SK-N-SH (cell line): Measurements from ENCODE around the gene STPG1. TPM values are rescaled to one million over a fixed set of nuclear protein-coding genes. Genes with fewer than 3 reads are reported as not detected.

Experiments used
- CTCF ChIA-PET: fragments of 300-600, 350-600 bp; formaldehyde crosslinking; extraction: SDS; loops from one replicate; lab custom pipeline; 2021; lab: Yijun Ruan, JAX
- POLR2A ChIA-PET: fragments of 350-600 bp; sonication (Branson Sonifier 250); formaldehyde crosslinking; extraction: SDS; loops from one replicate; lab custom pipeline; 2020; ENCODE audit warnings: antibody characterized with exemption, inconsistent platforms; lab: Yijun Ruan, JAX
- DNase-seq: peaks from one replicate; pipeline ENCODE4 v3.0.0; 2012
- H2AFZ ChIP-seq: fragments of 200-600 bp; sonication (generic); 2 replicates; pipeline ENCODE4 v1.8.1; 2016; ENCODE audit warnings: antibody characterized with exemption, mild to moderate bottlenecking, low read depth
- H3F3A ChIP-seq: fragments of 200-600 bp; sonication (generic); replicated peaks from 2 replicates; pipeline ENCODE3; 2016; ENCODE audit warnings: antibody characterized with exemption, mild to moderate bottlenecking; ENCODE audit not compliant: insufficient read depth
- H3K27ac ChIP-seq, 2 experiments: fragments of 200-500 bp in 1 of 2; fragments of 200-600 bp in 1 of 2; sonication (Bioruptor generic) in 1 of 2; sonication (generic), shearing (Covaris generic) in 1 of 2; 2 replicates each; pipeline versions ENCODE4 v1.5.1 to v1.6.1; 2014 to 2016; ENCODE audit warnings: low read depth in 2 of 2, inconsistent platforms in 1 of 2, low read length in 1 of 2, mild to moderate bottlenecking in 1 of 2, mixed read lengths in 1 of 2
- H3K27me3 ChIP-seq: fragments of 200-600 bp; sonication (generic), shearing (Covaris generic); 2 replicates; pipeline ENCODE4 v1.6.1; 2016; ENCODE audit warnings: mixed run types; ENCODE audit not compliant: insufficient read depth
- H3K36me3 ChIP-seq, 2 experiments: fragments of 200-500 bp in 1 of 2; fragments of 200-600 bp in 1 of 2; sonication (Bioruptor generic) in 1 of 2; sonication (generic) in 1 of 2; replicated peaks in 1 of 2; 2 replicates each; pipeline versions ENCODE3 to v1.5.1; 2014 to 2016; ENCODE audit warnings: low read length in 1 of 2, mild to moderate bottlenecking in 1 of 2; ENCODE audit not compliant: insufficient read depth in 2 of 2, control insufficient read depth in 1 of 2
- H3K4me1 ChIP-seq, 2 experiments: fragments of 200-500 bp in 1 of 2; fragments of 200-600 bp in 1 of 2; sonication (Bioruptor generic) in 1 of 2; sonication (generic), shearing (Covaris generic) in 1 of 2; 2 replicates each; pipeline versions ENCODE4 v1.5.1 to v1.6.1; 2014 to 2016; ENCODE audit warnings: low read depth in 1 of 2, low read length in 1 of 2, mixed run types in 1 of 2; ENCODE audit not compliant: insufficient read depth in 2 of 2, control insufficient read depth in 1 of 2
- H3K4me2 ChIP-seq: fragments of 200-600 bp; sonication (generic), shearing (Covaris generic); 2 replicates; pipeline ENCODE4 v1.6.1; 2017; ENCODE audit warnings: mixed run types
- H3K4me3 ChIP-seq, 2 experiments: fragments of 200-500 bp in 1 of 2; fragments of 200-600 bp in 1 of 2; sonication (Bioruptor generic) in 1 of 2; sonication (generic), shearing (Covaris generic) in 1 of 2; 2 replicates each; pipeline versions ENCODE4 v1.5.1 to v1.8.1; 2014 to 2016; ENCODE audit warnings: low read depth in 2 of 2, inconsistent platforms in 1 of 2, low read length in 1 of 2, mild to moderate bottlenecking in 1 of 2, mixed read lengths in 1 of 2, moderate library complexity in 1 of 2
- H3K79me2 ChIP-seq: fragments of 200-600 bp; sonication (generic); 2 replicates; pipeline ENCODE4 v1.8.1; 2017; ENCODE audit warnings: mild to moderate bottlenecking; ENCODE audit not compliant: insufficient read depth
- H3K9ac ChIP-seq: fragments of 200-600 bp; sonication (generic); 2 replicates; pipeline ENCODE4 v1.6.1; 2017; ENCODE audit warnings: mixed run types
- H3K9me2 ChIP-seq: fragments of 200-600 bp; sonication (generic); 2 replicates; pipeline ENCODE4 v1.6.1; 2017; ENCODE audit warnings: mixed run types
- H3K9me3 ChIP-seq: fragments of 200-600 bp; sonication (generic); 2 replicates; pipeline ENCODE4 v1.6.1; 2017; ENCODE audit warnings: mixed run types, mild to moderate bottlenecking, moderate library complexity
- H4K20me1 ChIP-seq: fragments of 200-600 bp; sonication (generic); 2 replicates; pipeline ENCODE4 v1.6.1; 2017; ENCODE audit warnings: mild to moderate bottlenecking, mixed run types; ENCODE audit not compliant: insufficient read depth
- EZH2phosphoT487 ChIP-seq: fragments of 200-600 bp; sonication (generic); IDR thresholded peaks from 2 replicates; pipeline ENCODE4 v1.6.1; 2017; ENCODE audit warnings: low read depth, mixed run types, mild to moderate bottlenecking, antibody characterized with exemption, moderate library complexity, borderline replicate concordance
- GABPA ChIP-seq: IDR thresholded peaks from 2 replicates; pipeline ENCODE4 v1.4.0; 2012; ENCODE audit warnings: low read depth, mild to moderate bottlenecking
- GATA2 ChIP-seq: sonication (generic); formaldehyde crosslinking; IDR thresholded peaks from 2 replicates; pipeline ENCODE4 v1.5.0; 2020; ENCODE audit warnings: mild to moderate bottlenecking, missing genetic modification reagents
- JUND ChIP-seq: IDR thresholded peaks from 2 replicates; pipeline ENCODE4 v1.4.0; 2012
- NFIC ChIP-seq: IDR thresholded peaks from 2 replicates; pipeline ENCODE4 v1.4.0; 2012; ENCODE audit warnings: borderline replicate concordance
- PBX3 ChIP-seq: IDR thresholded peaks from 2 replicates; pipeline ENCODE4; 2012
- POLR2AphosphoS5 ChIP-seq: IDR thresholded peaks from 2 replicates; pipeline ENCODE4 v1.6.1; 2012; ENCODE audit warnings: low read depth, low read length
- RCOR1 ChIP-seq: fragments of 150-350 bp; IDR thresholded peaks from 2 replicates; pipeline ENCODE4 v1.6.1; 2017; ENCODE audit warnings: antibody characterized with exemption, low read length
- SIN3A ChIP-seq: IDR thresholded peaks from 2 replicates; pipeline ENCODE4 v1.6.1; 2012; ENCODE audit warnings: low read depth, mild to moderate bottlenecking, low read length, moderate library complexity, borderline replicate concordance
- TAF1 ChIP-seq: IDR thresholded peaks from 2 replicates; pipeline ENCODE4 v1.6.1; 2012; ENCODE audit warnings: low read depth, mild to moderate bottlenecking, low read length, moderate library complexity, borderline replicate concordance
- TEAD4 ChIP-seq: IDR thresholded peaks from 2 replicates; pipeline ENCODE4 v1.4.0; 2012; ENCODE audit warnings: mild to moderate bottlenecking, borderline replicate concordance; ENCODE audit not compliant: insufficient read depth
- USF1 ChIP-seq: IDR thresholded peaks from 2 replicates; pipeline ENCODE4 v1.4.0; 2012; ENCODE audit warnings: low read depth, borderline replicate concordance
- WGBS: methylation state at CpG from one replicate; pipeline ENCODE4 v1.1.6; 2017; ENCODE audit warnings: low lambda C conversion rate; 5-methylcytosine and 5-hydroxymethylcytosine counted together
- polyA plus RNA-seq, 3 experiments: library from polyadenylated mRNA; depleted of rRNA; stranded (reverse); fragments of >200 nt; gene quantifications; 2 replicates each; pipeline ENCODE4 v1.2.3, GENCODE V29; 2012
- TF ChIP-seq, protein P1 (sequence below): fragments of 200-600 bp; sonication (generic); IDR thresholded peaks from 2 replicates; pipeline ENCODE4 v1.6.1; 2017; ENCODE audit warnings: antibody characterized with exemption, mild to moderate bottlenecking, moderate library complexity

Gene STPG1
- polyA plus RNA-seq, 1 of the 3 experiments (the other 2 are of a cell fraction), result 8.7 TPM

DNA sequence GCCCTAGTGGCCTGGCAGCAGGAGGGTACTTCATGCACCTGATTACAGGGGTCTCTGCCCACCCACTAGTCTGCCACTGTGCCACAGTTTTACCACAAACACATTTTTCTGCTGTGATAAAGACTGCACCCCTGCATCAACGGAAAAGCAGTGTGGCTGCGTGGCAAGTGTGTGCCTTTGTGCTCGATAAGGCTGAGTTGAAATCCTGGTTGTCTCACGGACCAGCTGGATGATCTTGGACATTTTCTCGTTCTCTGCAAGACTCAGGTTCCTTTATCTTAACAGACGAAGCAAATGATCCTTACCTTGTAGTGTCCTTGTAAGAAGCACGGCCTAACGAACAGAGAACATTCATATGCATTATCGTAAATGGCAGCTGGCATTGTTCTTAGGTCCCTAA, 84.3 kb downstream of the STPG1 start:
- Histone ChIP-seq H3K4me1 (no peaks in the 10 kb centered on the region), H3K36me3 (no peaks in the 10 kb centered on the region), H3K9me2 (no peaks in the 10 kb centered on the region), H4K20me1 (no peaks in the 10 kb centered on the region), H3K27ac (no peak overlapping the region), H3F3A (no peaks in the 10 kb centered on the region), H3K4me3 (no peak overlapping the region), H3K79me2 (no peaks in the 10 kb centered on the region), H3K4me2 (no peak overlapping the region), H3K27me3 (no peaks in the 10 kb centered on the region; the same call in 1 of the 2 replicates), H2AFZ (no peak overlapping the region), H3K9ac (no peak overlapping the region), H3K9me3 (no peaks in the 10 kb centered on the region)
- POLR2A ChIA-PET, result no interaction called here
- 64% methylated on average over 6 of the region's 9 CpGs for WGBS
- DNase-seq, result no peak
- TF ChIP-seq TAF1, result no peak
- no peak for TF ChIP-seq NFIC
- TF ChIP-seq JUND, result no peak
- TF ChIP-seq TEAD4, result no peak
- TF ChIP-seq SIN3A, result no peak
- TF ChIP-seq RCOR1, result no peak
- TF ChIP-seq GATA2, result no peak
- no peak for TF ChIP-seq USF1
- no peak for TF ChIP-seq PBX3
- no peak for TF ChIP-seq GABPA
- TF ChIP-seq, protein P1, sequence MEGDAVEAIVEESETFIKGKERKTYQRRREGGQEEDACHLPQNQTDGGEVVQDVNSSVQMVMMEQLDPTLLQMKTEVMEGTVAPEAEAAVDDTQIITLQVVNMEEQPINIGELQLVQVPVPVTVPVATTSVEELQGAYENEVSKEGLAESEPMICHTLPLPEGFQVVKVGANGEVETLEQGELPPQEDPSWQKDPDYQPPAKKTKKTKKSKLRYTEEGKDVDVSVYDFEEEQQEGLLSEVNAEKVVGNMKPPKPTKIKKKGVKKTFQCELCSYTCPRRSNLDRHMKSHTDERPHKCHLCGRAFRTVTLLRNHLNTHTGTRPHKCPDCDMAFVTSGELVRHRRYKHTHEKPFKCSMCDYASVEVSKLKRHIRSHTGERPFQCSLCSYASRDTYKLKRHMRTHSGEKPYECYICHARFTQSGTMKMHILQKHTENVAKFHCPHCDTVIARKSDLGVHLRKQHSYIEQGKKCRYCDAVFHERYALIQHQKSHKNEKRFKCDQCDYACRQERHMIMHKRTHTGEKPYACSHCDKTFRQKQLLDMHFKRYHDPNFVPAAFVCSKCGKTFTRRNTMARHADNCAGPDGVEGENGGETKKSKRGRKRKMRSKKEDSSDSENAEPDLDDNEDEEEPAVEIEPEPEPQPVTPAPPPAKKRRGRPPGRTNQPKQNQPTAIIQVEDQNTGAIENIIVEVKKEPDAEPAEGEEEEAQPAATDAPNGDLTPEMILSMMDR, result no peak
- TF ChIP-seq POLR2AphosphoS5, result no peak
- TF ChIP-seq EZH2phosphoT487, result no peak
- CTCF ChIA-PET, result interaction anchor here (2.1 kb wide), 1 partner anchor 62 kb away, joined by 10 read pairs; no protein-coding TSS in a partner anchor

- Histone ChIP-seq H3K27ac (no peak overlapping the region), H3K9me2 (no peaks in the 10 kb centered on the region), H2AFZ (no peak overlapping the region), H3K9me3 (no peaks in the 10 kb centered on the region)
- POLR2A ChIA-PET, result no interaction called here
- DNase-seq, result no peak
- CTCF ChIA-PET, result no interaction called here
- no peak for TF ChIP-seq SIN3A
- TF ChIP-seq EZH2phosphoT487, result no peak
- TF ChIP-seq, all 33 proteins: peak for 0
- Histone ChIP-seq H3K4me2 (no peak overlapping the region), H3F3A (no peaks in the 10 kb centered on the region), H3K9ac (no peak overlapping the region), H3K4me3 (no peak overlapping the region), H3K79me2 (no peaks in the 10 kb centered on the region), H3K27me3 (no peaks in the 10 kb centered on the region; the same call in 1 of the 2 replicates), H3K4me1 (no peaks in the 10 kb centered on the region), H4K20me1 (no peaks in the 10 kb centered on the region), H3K36me3 (no peaks in the 10 kb centered on the region)
- 66% methylated on average over 2 of the region's 2 CpGs for WGBS
Observed at GRCh38 chr1:24327891-24328290, 85.7 kb downstream of the STPG1 start.
